ENCODE data around the gene STK33.

- no peak for TF ChIP-seq POLR2A (IDR thresholded peaks at IDR 0.05)
- TF ChIP-seq, protein P1, sequence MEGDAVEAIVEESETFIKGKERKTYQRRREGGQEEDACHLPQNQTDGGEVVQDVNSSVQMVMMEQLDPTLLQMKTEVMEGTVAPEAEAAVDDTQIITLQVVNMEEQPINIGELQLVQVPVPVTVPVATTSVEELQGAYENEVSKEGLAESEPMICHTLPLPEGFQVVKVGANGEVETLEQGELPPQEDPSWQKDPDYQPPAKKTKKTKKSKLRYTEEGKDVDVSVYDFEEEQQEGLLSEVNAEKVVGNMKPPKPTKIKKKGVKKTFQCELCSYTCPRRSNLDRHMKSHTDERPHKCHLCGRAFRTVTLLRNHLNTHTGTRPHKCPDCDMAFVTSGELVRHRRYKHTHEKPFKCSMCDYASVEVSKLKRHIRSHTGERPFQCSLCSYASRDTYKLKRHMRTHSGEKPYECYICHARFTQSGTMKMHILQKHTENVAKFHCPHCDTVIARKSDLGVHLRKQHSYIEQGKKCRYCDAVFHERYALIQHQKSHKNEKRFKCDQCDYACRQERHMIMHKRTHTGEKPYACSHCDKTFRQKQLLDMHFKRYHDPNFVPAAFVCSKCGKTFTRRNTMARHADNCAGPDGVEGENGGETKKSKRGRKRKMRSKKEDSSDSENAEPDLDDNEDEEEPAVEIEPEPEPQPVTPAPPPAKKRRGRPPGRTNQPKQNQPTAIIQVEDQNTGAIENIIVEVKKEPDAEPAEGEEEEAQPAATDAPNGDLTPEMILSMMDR (IDR thresholded peaks at IDR 0.05), result no peak
- TF ChIP-seq POLR2AphosphoS5 (IDR thresholded peaks at IDR 0.05), result no peak
Measured at GRCh38 chr11:8574798-8575197, 19.2 kb downstream of the STK33 start.
